Gastrocnemius medialis (tissue), 4 donors: ENCODE measurements around the gene CDC42BPG. TPM values are rescaled to one million over a fixed set of nuclear protein-coding genes. Genes with fewer than 3 reads are reported as not detected.

Source experiments
- ATAC-seq, 2 donors: fragments of 150-250 bp; one replicate each; pipeline ENCODE4 v1.9.1; 2016
- DNase-seq, 2 donors: peaks; one replicate each; pipeline ENCODE4 v3.0.0-alpha.2; 2019
- H3K27ac ChIP-seq, 4 donors: fragments of 200-600 bp; sonication (generic); 1 replicate in 1 of 4; 2 replicates in 3 of 4; pipeline ENCODE4 v1.5.1; 2016 to 2018; ENCODE audit warnings: mild to moderate bottlenecking in 2 of 4, moderate library complexity in 1 of 4
- H3K27me3 ChIP-seq, 3 donors: fragments of 200-600 bp; sonication (generic) in 2 of 3; 1 replicate in 1 of 3; 2 replicates in 2 of 3; pipeline versions ENCODE4 v1.5.1 to v1.6.0; 2016 to 2019; ENCODE audit warnings: mild to moderate bottlenecking in 1 of 3, moderate library complexity in 1 of 3
- H3K36me3 ChIP-seq, 2 donors: fragments of 200-600 bp; sonication (generic) in 1 of 2; one replicate each; pipeline ENCODE4 v1.5.1; 2017 to 2018
- H3K4me1 ChIP-seq, 2 donors: fragments of 200-600 bp; sonication (generic) in 1 of 2; one replicate each; pipeline ENCODE4 v1.5.1; 2016 to 2017; ENCODE audit warnings: mild to moderate bottlenecking in 2 of 2
- H3K4me3 ChIP-seq, 4 donors: fragments of 200-600 bp; sonication (generic) in 3 of 4; 1 replicate in 1 of 4; 2 replicates in 3 of 4; pipeline ENCODE4 v1.5.1; 2016 to 2019; ENCODE audit warnings: mild to moderate bottlenecking in 2 of 4
- H3K9me3 ChIP-seq, 3 donors: fragments of 200-600 bp; sonication (generic) in 2 of 3; 1 replicate in 1 of 3; 2 replicates in 2 of 3; pipeline ENCODE4 v1.5.1; 2016 to 2019
- POLR2A ChIP-seq, 2 donors: fragments of 450-650 bp; IDR thresholded peaks; one replicate each; pipeline ENCODE4 v1.6.1; 2017; ENCODE audit warnings: antibody characterized with exemption in 2 of 2, mild to moderate bottlenecking in 2 of 2, moderate library complexity in 2 of 2
- in situ Hi-C, 4 donors: fragments of 200-750 bp; cut with MboI; loops; one replicate each; pipeline versions ENCODE4 v1.15.0 to v1.8.0; 2017; ENCODE audit warnings: low sequenced_read_pairs in 4 of 4
- intact Hi-C: fragments of 100-400 bp; cut with DNase I; formaldehyde crosslinking; loops from one replicate; pipeline ENCODE4 v1.15.1; 2023; ENCODE audit warnings: low total_unique reads
- total RNA-seq, 4 donors: library from RNA; depleted of rRNA; stranded (reverse); fragments of >200 nt; gene quantifications; one replicate each; pipeline versions ENCODE4 v1.1.0 to v1.2.3, GENCODE V29; 2016
- TF ChIP-seq, protein P1 (sequence below), 5 experiments: fragments of 450-650 bp in 3 of 5; fragments of 200-600 bp in 2 of 5; sonication (generic) in 2 of 5; IDR thresholded peaks in 4 of 5; conservative IDR thresholded peaks in 1 of 5; 1 replicate in 4 of 5; 2 replicates in 1 of 5; pipeline ENCODE4 v1.5.1; 2016 to 2019; ENCODE audit warnings: antibody characterized with exemption in 5 of 5, mild to moderate bottlenecking in 3 of 5, moderate library complexity in 3 of 5

CDC42BPG gene
- total RNA-seq, 4 donors from 2014 or later, result 0.15 to 0.19 TPM; not detected in 2

DNA sequence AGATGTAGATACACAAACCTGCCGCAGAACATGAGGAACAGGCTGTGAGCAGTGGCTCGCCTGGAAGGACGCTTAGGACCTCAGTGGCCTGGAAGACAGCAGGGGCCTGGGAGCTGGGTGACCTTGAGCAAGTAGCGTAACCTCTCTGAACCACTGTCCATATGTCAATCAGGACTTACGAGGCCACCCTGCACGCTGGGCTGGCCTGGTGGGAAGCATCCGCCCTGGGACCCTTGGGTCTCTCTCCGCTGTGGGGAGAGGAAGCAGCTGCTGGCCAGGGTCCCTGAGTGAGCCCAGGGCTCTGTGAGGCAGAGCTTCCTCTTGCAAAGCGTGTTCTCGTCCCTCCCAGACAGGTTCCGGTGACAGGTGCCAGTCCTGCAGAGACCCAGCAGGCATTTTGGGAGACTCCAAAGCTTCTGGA is 48.0 kb upstream of the CDC42BPG start:
- DNase-seq, result no peak
- ATAC-seq, result no peak
- H3K9me3 ChIP-seq, result no peaks in the 10 kb centered on the region
- H3K4me3 ChIP-seq, result no peak overlapping the region
- no peaks in the 10 kb centered on the region for H3K27me3 ChIP-seq
- peaks cover 9 to 12% of the 10 kb centered on the region in 2 donors for H3K4me1 ChIP-seq
- intact Hi-C loops (no loop called here), in situ Hi-C loops (loop anchor here in 3 of 4 donors (5.0 kb wide), 1 partner anchor 45 kb away; no protein-coding TSS in a partner anchor)
- H3K27ac ChIP-seq, result peak overlapping the region in 2 of 4 donors; percentile 15 to 54
- H3K36me3 ChIP-seq, result peaks cover 0 to 17% of the 10 kb centered on the region in 2 donors
- no peak for TF ChIP-seq POLR2A (IDR thresholded peaks at IDR 0.05)
- TF ChIP-seq, protein P1, sequence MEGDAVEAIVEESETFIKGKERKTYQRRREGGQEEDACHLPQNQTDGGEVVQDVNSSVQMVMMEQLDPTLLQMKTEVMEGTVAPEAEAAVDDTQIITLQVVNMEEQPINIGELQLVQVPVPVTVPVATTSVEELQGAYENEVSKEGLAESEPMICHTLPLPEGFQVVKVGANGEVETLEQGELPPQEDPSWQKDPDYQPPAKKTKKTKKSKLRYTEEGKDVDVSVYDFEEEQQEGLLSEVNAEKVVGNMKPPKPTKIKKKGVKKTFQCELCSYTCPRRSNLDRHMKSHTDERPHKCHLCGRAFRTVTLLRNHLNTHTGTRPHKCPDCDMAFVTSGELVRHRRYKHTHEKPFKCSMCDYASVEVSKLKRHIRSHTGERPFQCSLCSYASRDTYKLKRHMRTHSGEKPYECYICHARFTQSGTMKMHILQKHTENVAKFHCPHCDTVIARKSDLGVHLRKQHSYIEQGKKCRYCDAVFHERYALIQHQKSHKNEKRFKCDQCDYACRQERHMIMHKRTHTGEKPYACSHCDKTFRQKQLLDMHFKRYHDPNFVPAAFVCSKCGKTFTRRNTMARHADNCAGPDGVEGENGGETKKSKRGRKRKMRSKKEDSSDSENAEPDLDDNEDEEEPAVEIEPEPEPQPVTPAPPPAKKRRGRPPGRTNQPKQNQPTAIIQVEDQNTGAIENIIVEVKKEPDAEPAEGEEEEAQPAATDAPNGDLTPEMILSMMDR (IDR thresholded peaks at IDR 0.05 in 4 of 5, conservative IDR thresholded peaks at IDR 0.05 in 1 of 5), result no peak

DNA sequence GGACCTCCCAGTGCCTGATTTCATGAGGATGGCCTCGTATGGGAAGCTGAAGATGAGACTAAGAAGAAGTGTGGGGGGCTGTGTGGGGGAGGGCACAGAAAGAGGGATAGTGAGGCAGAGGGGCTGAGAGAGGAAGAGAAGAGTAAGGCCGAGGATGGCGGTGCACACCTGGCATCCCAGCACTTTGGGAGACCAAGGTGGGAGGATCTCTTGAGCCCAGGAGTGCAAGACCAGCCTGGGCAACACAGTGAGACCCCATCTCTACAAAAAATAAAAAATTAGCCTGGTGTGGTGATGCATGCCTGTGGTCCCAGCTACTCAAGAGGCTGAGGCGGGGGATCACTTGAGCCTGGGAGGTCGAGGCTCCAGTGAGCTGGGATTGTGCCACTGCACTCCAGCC is 47.4 kb upstream of the CDC42BPG start:
- intact Hi-C loops (no loop called here), in situ Hi-C loops (loop anchor here in 3 of 4 donors (5.0 kb wide), 1 partner anchor 45 kb away; no protein-coding TSS in a partner anchor)
- no peak for TF ChIP-seq POLR2A (IDR thresholded peaks at IDR 0.05)
- no peak for DNase-seq
- peaks cover 0 to 11% of the 10 kb centered on the region in 2 donors for H3K36me3 ChIP-seq
- no peaks in the 10 kb centered on the region for H3K27me3 ChIP-seq
- no peak for ATAC-seq
- H3K27ac ChIP-seq, result peak overlapping the region in 1 of 4 donors; percentile 54
- peaks cover 9 to 12% of the 10 kb centered on the region in 2 donors for H3K4me1 ChIP-seq
- H3K9me3 ChIP-seq, result no peaks in the 10 kb centered on the region
- no peak overlapping the region for H3K4me3 ChIP-seq

DNA sequence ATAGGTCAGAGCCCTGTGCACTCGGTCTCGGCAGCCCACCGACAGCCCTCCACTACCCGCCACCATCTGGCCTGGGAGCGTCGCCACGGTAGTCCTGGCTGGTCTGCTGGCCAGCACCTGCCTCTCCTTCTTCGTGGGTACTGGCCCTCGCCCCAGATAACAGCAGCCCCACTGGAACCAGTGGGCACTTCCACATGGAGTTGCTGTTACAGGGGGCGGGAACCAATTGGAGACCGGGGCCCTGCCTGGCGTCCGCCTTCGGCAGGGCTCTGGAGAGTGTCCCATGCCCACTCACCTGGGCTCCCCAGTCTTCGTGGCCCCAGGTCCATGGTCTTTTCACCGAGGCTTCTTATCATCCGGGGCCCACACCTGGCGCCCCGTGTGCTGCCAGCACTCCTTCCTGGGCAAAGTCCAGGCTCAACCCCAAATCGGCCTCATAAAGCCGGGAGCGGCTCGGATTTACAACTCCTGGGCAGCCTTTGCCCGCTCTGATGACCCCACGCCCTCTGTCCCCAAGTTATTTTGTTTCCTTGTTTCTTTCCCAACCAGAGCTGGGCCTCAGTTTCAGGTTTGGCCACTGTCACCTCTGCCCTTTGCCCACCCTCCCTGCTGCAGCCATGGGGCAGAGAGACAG is 46.9 kb upstream of the CDC42BPG start:
- Histone ChIP-seq H3K27me3 (no peaks in the 10 kb centered on the region), H3K27ac (peak overlapping the region in 1 of 4 donors; percentile 54)

DNA sequence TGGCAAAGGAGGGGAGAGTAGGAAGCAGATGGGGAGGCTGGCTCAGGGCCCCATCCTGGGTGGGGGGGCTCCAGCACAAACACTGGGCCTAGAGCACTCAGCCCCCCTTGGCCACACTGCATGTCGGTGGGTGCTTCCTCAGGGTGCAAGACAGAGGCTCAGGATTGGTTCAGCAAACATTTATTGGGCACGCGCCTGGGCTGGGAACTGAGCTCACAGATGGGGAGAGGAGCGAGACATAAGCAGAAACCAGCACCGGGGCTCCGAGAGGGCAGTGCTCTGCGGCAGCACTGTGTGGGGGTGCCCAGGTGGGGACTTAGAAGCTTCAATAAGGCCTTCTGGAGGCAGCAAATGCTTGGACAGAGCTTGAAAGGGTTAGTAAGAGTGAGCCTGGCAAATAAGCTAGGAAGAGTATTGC is 46.1 kb upstream of the CDC42BPG start:
- no peak overlapping the region for H3K4me3 ChIP-seq
- H3K9me3 ChIP-seq, result no peaks in the 10 kb centered on the region
- H3K27ac ChIP-seq, result no peak overlapping the region
- H3K36me3 ChIP-seq, result peaks cover 0 to 7% of the 10 kb centered on the region in 2 donors
- H3K27me3 ChIP-seq, result no peaks in the 10 kb centered on the region
- intact Hi-C loops (no loop called here), in situ Hi-C loops (loop anchor here in 3 of 4 donors (5.0 kb wide), 1 partner anchor 43 kb away; no protein-coding TSS in a partner anchor)
- TF ChIP-seq, protein P1 (IDR thresholded peaks at IDR 0.05 in 4 of 5, conservative IDR thresholded peaks at IDR 0.05 in 1 of 5), result no peak
- ATAC-seq (no peak), DNase-seq (no peak)
- H3K4me1 ChIP-seq, result peaks cover 9 to 12% of the 10 kb centered on the region in 2 donors

More for the DNA sequence above, 46.9 kb upstream of the CDC42BPG start:
- Histone ChIP-seq H3K36me3 (peaks cover 0 to 7% of the 10 kb centered on the region in 2 donors), H3K4me1 (peaks cover 9 to 12% of the 10 kb centered on the region in 2 donors), H3K4me3 (no peak overlapping the region), H3K9me3 (no peaks in the 10 kb centered on the region)
- ATAC-seq, result no peak
- no peak for DNase-seq
- in situ Hi-C loops, result loop anchor here in 3 of 4 donors (5.0 kb wide), 1 partner anchor 44 kb away; no protein-coding TSS in a partner anchor
- TF ChIP-seq, protein P1 (IDR thresholded peaks at IDR 0.05 in 4 of 5, conservative IDR thresholded peaks at IDR 0.05 in 1 of 5), result no peak
- no peak for TF ChIP-seq POLR2A (IDR thresholded peaks at IDR 0.05)
- intact Hi-C loops, result no loop called here

DNA sequence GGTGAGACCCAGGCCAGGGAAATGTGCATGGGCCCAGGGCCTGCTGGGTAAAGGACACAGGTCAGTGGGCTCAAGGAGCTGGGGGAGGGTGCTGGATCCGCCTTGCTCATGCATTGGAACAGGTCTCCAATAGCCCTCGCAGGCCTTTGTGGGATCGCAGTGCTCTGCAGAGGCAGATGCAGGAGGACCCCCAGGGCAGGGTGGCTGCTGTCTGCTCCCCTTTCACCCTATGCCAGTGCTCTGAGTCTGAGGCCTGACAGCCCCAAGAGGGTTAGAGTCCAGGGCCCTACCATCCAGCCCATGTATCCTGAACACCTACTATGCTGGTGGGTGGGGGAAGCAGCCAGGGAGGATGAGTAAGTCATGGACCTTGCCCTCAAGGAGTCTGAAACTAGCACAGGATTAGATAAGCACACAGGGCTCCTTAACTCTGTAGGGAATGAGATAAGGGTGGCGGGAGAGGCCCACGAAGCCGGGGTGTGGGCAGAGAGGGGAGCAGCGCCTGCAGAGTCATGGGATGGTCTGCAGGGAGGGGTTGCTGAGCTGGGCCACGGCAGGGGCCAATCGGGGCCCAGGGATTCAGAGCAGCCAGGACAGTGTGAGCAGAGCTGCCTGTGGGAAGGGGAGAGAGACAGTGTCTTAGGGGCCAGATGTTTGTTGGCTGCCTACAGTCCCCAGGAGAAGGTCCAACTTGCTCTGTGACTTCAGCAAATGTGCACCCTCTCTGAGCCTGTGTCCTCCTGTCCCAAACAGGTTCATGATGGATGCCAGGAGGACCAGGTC is 44.5 kb upstream of the CDC42BPG start:
- TF ChIP-seq, protein P1 (IDR thresholded peaks at IDR 0.05 in 4 of 5, conservative IDR thresholded peaks at IDR 0.05 in 1 of 5), result no peak
- TF ChIP-seq POLR2A (IDR thresholded peaks at IDR 0.05), result no peak
- H3K36me3 ChIP-seq, result no peaks in the 10 kb centered on the region
- no peak overlapping the region for H3K27ac ChIP-seq
- DNase-seq (no peak), ATAC-seq (no peak)
- H3K9me3 ChIP-seq, result no peaks in the 10 kb centered on the region
- intact Hi-C loops (loop anchor here (1.0 kb wide), 1 partner anchor 42 kb away; no protein-coding TSS in a partner anchor), in situ Hi-C loops (loop anchor here in 1 of 4 donors (5.0 kb wide), 1 partner anchor 42 kb away; no protein-coding TSS in a partner anchor)
- H3K27me3 ChIP-seq, result no peaks in the 10 kb centered on the region
- H3K4me1 ChIP-seq, result peaks cover 8 to 9% of the 10 kb centered on the region in 2 donors
- no peak overlapping the region for H3K4me3 ChIP-seq
